Omental fat pad (tissue), 4 donors: ENCODE measurements around the gene NYAP1. TPM values are rescaled to one million over a fixed set of nuclear protein-coding genes. Genes with fewer than 3 reads are reported as not detected.

Experiments used
- ATAC-seq: fragments of 150-250 bp; one replicate; pipeline ENCODE4 v1.9.1; 2016; ENCODE audit warnings: mild to moderate bottlenecking, moderate library complexity; ENCODE audit not compliant: low FRiP score
- DNase-seq: peaks from one replicate; pipeline ENCODE4 v3.0.0-alpha.2; 2019; ENCODE audit warnings: low spot score
- CTCF ChIP-seq, 3 donors: fragments of 450-650 bp; IDR thresholded peaks; one replicate each; pipeline ENCODE4 v1.5.1; 2016 to 2017; ENCODE audit warnings: antibody characterized with exemption in 3 of 3, mild to moderate bottlenecking in 3 of 3, moderate library complexity in 2 of 3
- total RNA-seq, 4 donors: library from RNA; depleted of rRNA; stranded (reverse); fragments of >200 nt; gene quantifications; one replicate each; pipeline ENCODE4 v1.1.0, GENCODE V29; 2016

NYAP1 gene
- total RNA-seq, 4 donors from 2014 or later: 0.63 to 3.6 (median 2.1) TPM

GRCh38 chr7:100472854-100473499, 10.8 kb upstream of the NYAP1 start:
- no peak for TF ChIP-seq CTCF (IDR thresholded peaks at IDR 0.05)
- peak; percentile 74 for ATAC-seq
- no peak for DNase-seq

GRCh38 chr7:100475549-100475948, 8.2 kb upstream of the NYAP1 start:
- no peak for DNase-seq
- no peak for ATAC-seq
- no peak for TF ChIP-seq CTCF (IDR thresholded peaks at IDR 0.05)

GRCh38 chr7:100476101-100476780, 7.5 kb upstream of the NYAP1 start:
- ATAC-seq (no peak), DNase-seq (no peak)
- no peak for TF ChIP-seq CTCF (IDR thresholded peaks at IDR 0.05)

- TF ChIP-seq CTCF (IDR thresholded peaks at IDR 0.05): no peak
- DNase-seq: no peak
- no peak for ATAC-seq
Measured at GRCh38 chr7:100476903-100477870, 6.5 kb upstream of the NYAP1 start.

- TF ChIP-seq CTCF (IDR thresholded peaks at IDR 0.05): no peak
- ATAC-seq (no peak), DNase-seq (no peak)
Measured at GRCh38 chr7:100477871-100478267, 5.9 kb upstream of the NYAP1 start.

- DNase-seq: peak; percentile 84
- peak; percentile 79 for ATAC-seq
- TF ChIP-seq CTCF (IDR thresholded peaks at IDR 0.05): no peak
Measured at GRCh38 chr7:100478958-100479660, 4.6 kb upstream of the NYAP1 start, which contains the start of gene TSC22D4. Gene TSC22D4, minus strand, starts transcription at chr7:100479214. Its CDS starts 1,176 bp downstream, at chr7:100478038.
